ENCODE results near the gene SLC25A15.

DNA sequence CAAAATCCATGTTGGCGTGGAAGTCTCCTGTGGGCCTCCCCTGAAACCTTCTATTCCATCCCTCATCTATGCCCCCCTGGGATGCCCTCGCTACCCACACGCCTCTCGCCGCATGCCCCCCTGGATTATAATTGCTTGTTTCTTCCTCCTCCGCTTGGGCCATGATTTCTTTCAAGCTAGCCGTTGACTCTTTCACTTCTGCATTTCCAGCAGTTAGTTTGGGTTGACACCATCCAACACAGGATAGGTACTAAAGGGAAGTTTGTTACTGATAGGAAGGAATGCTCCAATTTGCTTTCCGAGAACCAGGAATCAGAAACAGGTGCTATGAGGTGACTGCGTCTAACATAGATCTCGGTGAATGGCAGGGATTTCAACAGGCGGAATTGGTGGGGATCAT lies 7.7 kb upstream of the SLC25A15 start:
- TF ChIP-seq, protein P1, sequence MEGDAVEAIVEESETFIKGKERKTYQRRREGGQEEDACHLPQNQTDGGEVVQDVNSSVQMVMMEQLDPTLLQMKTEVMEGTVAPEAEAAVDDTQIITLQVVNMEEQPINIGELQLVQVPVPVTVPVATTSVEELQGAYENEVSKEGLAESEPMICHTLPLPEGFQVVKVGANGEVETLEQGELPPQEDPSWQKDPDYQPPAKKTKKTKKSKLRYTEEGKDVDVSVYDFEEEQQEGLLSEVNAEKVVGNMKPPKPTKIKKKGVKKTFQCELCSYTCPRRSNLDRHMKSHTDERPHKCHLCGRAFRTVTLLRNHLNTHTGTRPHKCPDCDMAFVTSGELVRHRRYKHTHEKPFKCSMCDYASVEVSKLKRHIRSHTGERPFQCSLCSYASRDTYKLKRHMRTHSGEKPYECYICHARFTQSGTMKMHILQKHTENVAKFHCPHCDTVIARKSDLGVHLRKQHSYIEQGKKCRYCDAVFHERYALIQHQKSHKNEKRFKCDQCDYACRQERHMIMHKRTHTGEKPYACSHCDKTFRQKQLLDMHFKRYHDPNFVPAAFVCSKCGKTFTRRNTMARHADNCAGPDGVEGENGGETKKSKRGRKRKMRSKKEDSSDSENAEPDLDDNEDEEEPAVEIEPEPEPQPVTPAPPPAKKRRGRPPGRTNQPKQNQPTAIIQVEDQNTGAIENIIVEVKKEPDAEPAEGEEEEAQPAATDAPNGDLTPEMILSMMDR (IDR thresholded peaks at IDR 0.05) = no peak
- TF ChIP-seq POLR2A (IDR thresholded peaks at IDR 0.05) (no peak), EP300 (IDR thresholded peaks at IDR 0.05) (no peak)
